Hippocampal formation (tissue), 2 donors: Measurements from ENCODE around the gene DMPK.
A peak's percentile ranks its signal among the peaks of the same experiment; 100 is the strongest.

ENCODE experiments used
- DNase-seq, 2 donors: peaks; one replicate each; lab custom pipeline; 2025; lab: John Stamatoyannopoulos, UW

The DMPK gene

DNA sequence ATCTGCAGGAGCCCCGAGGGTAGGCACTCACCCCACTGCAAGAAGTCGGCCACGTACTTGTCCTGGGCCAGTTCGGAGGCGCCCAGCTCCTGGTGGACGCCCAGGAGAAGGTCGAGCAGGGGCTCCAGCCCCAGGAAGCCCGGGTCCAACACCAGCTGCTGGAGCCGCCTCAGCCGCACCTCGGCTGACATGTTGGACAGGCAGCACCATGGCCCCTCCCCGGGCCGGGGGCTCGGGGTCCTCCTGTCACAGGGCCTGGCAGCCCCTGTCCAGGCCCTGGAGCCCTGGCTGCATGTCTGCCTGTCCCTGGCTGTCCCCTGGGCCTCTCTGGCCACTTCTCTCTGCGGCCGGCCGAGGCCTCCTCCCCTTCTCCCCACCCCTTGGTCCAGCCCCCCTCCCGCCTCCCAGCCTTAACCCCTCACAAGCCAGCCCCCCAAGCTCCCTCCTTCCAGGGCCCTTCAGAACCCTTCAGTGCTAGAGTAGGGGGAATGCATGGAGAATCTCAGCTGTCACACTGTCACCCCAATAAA lies at the start of gene DMPK:
Gene DMPK, minus strand, starts transcription at position 329 of the 530 bp plus-strand sequence. Its CDS starts 138 bp downstream, at position 191.
- DNase-seq: peak in 1 of 2 donors; percentile 3

DNA sequence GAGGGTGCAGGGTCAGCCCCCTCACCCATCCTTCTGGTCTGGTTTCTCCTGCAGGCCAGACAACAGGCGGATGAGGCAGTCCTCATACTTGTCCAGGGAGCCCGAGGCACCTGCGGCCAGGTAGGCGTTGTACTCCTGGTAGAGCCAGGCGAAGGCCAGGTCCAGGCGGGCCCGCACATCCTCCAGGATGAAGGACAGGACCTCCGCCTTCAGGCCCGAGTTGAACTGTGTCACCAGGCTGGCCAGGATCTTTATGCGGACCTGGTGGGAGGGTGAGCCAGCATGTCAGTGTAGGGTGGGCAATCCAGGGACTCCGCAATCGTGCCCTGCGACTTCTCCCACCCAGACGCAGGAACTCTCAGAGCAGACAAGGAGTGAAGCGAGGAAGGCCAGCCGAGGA lies 46.7 kb upstream of the DMPK start:
- no peak for DNase-seq

DNA sequence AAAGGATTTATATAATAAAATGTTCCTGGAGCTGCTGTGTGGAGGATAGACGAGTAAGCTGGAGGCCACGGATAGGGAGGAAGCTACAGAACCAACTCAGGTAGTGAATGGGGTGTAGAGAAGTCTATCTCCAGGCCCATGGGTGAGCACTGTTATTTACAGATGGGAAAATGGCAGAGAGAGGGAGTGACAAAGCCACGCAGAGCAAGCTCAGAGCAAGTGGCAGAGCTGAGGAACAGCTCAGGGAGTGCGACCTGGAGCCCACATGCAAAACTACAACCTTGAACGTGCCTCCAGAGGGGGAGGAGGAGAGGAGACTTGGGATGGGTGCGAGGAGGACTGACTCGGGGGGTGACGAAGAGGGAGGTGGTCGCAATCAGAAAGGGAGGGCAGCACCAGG lies 46.2 kb upstream of the DMPK start:
- DNase-seq: no peak

GRCh38 chr19:45827459-45828093 lies 45.3 kb upstream of the DMPK start:
- DNase-seq: no peak

GRCh38 chr19:45826934-45827333 lies 44.6 kb upstream of the DMPK start:
- DNase-seq: no peak

GRCh38 chr19:45825917-45826893 lies 43.9 kb upstream of the DMPK start:
- DNase-seq: no peak

GRCh38 chr19:45825263-45825605 lies 42.9 kb upstream of the DMPK start:
- DNase-seq: no peak

DNA sequence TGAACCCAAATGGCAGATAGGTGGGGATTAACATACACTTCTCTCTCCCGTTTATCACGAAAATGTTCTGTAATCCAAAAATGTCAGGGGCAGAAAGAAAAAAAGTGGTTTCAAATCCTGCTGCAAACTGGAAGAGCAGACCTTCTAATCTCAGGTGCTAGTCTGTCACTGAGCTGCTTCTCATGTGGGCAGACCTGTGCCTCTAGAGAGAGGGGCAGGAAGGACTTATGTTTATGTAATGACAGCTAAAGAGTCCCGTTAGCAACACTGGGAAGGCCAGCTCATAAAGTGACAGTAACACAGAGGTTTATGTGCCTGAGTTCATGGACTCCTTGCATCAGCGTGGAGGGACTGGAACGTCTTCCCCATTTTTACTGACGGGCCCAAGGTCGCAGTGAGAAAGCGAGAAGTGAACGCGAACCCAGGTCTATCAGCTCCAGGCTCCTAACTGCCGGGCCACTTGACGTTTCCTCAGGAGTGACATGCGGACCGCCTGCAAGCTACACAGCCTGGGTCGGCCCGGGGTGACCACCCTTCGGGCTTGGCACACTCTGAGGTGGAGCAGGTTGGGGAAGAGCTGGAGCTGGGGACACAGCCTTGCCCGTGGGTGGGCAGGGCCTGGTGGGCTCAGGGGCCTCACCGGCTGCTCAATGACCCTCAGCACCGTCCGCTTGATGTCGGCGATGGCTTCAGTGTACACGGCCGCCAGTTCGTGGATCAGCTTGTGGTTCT lies 42.4 kb upstream of the DMPK start:
- DNase-seq: no peak

GRCh38 chr19:45824041-45824471 lies 41.8 kb upstream of the DMPK start:
- DNase-seq: no peak

DNA sequence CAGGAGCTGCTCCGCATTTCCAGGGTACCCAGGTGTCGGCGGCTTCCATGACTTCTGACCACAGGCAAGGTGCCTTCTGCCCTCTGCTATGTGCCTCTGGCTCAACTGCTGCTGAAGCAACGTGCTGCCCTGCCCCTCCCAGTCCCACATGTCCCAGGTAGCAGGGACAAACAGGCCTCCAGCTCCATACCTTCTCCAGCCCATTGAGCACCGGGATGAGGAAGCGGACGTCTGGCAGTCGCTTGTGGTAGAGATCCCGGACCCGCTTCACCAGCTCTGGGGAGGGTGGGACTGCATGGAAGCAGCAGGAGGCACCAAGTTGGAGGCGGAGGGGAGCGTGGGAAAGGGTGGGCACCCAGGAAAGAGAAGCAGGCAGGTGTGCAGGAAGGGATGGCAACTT lies 40.9 kb upstream of the DMPK start:
- DNase-seq: no peak

DNA sequence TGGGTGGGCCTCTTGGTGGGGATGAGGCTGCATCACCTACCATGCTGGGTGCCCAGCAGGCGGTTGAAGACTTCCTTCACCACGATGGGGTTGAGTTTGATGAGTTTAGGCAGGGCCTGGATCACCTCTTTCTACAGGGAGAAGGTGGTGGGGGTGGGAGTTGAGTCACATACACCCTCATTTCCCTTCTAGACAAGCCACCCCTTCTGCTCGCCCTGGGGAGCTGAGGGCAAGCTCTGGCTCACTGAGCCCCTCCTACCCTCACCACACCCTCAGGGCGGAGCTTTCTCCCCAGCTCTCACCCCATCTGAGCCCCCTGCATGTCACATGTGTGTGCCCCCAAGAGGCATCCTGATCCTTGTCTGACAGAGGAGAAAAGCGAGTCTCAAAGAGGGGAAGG lies 40.4 kb upstream of the DMPK start:
- DNase-seq: no peak

GRCh38 chr19:45821570-45821969 lies 39.3 kb upstream of the DMPK start:
- DNase-seq: no peak

DNA sequence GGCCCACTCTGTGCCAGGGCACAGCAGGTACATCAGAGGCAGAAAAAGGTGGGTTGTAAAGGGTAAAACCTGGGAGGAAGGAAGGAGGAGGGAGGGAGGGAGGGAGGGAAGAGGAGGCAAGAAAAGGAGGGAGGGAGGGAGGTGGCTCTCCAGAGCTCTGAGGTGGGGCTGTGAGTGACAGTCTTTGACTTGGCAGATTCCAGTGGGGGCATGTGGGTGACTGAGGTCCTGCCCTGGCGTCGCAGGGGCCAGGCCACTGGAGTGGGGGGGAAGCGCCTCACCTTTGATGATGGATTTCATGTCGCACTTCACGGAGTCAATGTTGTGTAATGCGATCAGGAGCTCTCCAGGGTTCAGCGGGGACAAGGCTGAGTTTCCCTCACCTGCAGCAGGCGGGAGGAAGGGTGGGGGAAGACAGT lies 38.8 kb upstream of the DMPK start:
- no peak for DNase-seq

DNA sequence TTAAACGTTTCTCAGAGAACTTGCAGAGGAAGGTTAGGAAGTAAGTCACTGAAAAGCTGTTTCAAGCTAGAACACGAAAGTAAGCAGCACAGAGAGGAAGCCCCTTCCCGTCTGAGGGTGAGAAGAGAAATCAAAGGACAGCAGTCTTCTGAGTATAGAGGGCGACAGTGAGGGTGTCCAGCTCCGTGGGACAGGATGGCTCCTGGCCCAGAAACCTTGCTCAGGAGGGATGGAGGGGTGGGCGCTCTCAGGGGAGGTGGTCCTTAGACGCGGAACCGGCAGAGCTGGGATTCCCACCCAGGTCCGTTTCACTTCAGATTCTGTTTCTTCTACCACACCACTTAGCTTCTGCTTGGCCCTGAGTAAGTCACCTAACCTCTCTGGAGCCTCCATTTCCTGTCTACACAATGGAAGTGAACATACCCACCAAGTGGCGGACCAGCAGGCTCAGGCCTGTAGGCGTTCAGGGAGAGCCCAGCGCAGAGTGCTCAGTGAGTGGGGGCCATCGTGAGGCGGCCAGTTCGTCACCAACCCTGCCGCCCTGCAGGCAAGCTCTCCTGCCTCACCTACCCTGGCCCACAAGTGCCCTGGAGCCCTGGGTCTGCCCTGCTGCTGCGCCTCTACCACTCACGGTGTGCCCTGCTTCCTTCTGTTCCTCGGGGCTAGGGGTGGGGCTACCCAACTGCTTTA lies 38.3 kb upstream of the DMPK start:
- no peak for DNase-seq

GRCh38 chr19:45819769-45820168 lies 37.5 kb upstream of the DMPK start:
- no peak for DNase-seq

GRCh38 chr19:45817725-45818301 lies 35.5 kb upstream of the DMPK start:
- no peak for DNase-seq

DNA sequence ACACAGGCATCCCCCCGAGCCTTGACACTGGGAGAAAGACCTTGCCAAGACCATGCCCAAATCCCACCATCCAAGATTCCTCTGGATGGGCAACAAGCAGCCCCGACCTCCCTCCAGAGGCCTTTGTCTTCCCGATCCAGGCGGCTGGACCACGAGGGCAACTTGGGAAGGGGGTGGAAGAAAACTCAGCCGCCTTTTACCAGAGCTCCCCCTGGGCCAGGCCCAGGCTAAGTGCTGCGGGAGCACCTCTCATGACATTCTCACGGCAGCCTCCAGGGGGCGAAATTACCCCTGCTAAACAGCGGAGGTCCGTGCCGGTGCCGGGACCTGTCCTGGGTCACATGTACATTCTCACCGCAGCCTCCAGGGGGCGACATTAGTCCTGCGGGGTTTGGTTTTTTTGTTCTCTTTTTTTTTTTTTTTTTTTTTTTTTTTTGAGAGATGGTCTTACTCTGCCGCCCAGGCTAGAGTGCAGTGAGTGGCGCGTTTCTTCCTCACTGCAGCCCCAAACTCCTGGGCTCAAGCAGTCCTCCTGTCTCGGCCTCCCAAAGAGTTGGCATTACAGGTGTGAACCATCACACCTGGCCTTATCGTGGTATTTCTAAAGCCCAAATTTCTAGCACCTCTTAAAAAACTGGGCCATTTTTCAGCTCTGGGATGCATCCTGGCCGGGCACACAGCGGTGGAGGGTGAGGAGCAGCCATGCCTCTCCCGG lies 34.9 kb upstream of the DMPK start:
- DNase-seq: peak; percentile 66 to 73

- no peak for DNase-seq
Observed at GRCh38 chr19:45816236-45817009, 34.1 kb upstream of the DMPK start.

DNA sequence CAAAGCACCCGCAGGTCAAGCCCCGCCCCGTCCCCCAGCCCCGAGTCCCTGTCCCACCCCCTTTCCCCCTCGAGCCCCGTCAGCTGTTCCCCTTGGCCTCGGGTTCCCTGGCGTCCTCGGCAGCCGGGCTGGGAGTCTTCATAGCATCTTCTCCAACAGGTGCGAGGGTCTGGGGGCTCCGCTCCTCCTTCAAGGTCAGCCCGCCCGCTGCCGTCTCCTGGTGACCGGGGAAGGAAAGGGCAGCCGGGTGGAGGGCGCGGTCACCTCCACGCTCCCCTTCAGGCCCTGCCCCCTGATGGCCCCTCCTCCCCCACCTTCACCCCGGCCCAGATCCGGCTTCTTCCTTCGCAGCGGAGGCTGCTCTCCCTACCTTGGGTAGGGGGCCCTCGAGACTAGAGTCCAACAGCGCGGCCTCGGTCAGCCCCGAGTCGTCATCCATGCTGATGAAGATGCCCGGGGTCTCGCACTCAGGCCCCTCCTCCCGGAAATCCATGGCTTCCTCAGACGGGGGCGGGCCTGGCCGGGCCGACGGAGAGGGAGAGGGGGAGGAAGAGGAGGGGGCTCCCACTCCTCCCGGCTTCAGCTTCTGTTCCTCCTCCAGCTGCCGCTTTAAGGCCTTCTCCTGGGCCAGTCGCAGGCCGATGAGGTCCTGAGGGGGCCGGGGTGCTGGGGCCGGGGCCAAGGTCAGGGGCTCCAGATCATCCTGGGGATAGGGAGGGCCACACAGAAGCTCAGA lies 33.4 kb upstream of the DMPK start:
- no peak for DNase-seq
